Trophoblast cell (in vitro differentiated cells and primary cell): ENCODE results near the gene IZUMO3.

Experiments
- DNase-seq, 2 donors: peaks; one replicate each; pipeline ENCODE4 v3.0.0-alpha.2; 2016
- H2AFZ ChIP-seq: 2 replicates; pipeline ENCODE4 v1.6.1; 2013; ENCODE audit warnings: low read length, moderate library complexity, mild to moderate bottlenecking; ENCODE audit not compliant: insufficient read depth, poor library complexity
- H2AK5ac ChIP-seq: 2 replicates; pipeline ENCODE4 v1.6.1; 2013; ENCODE audit warnings: mild to moderate bottlenecking, low read length
- H2BK120ac ChIP-seq: 2 replicates; pipeline ENCODE4 v1.6.1; 2013; ENCODE audit warnings: low read length, mild to moderate bottlenecking, moderate library complexity; ENCODE audit not compliant: insufficient read depth, poor library complexity
- H2BK12ac ChIP-seq: 2 replicates; pipeline ENCODE4 v1.6.1; 2013; ENCODE audit warnings: mild to moderate bottlenecking, low read length, moderate library complexity
- H2BK5ac ChIP-seq: 2 replicates; pipeline ENCODE4 v1.6.1; 2013; ENCODE audit warnings: low read length, low read depth, moderate library complexity, mild to moderate bottlenecking; ENCODE audit not compliant: poor library complexity
- H3K14ac ChIP-seq: 2 replicates; pipeline ENCODE4 v1.6.1; 2013; ENCODE audit warnings: mild to moderate bottlenecking, low read length
- H3K18ac ChIP-seq: 2 replicates; pipeline ENCODE4 v1.6.1; 2013; ENCODE audit warnings: mild to moderate bottlenecking, low read length
- H3K23ac ChIP-seq: 2 replicates; pipeline ENCODE4 v1.6.1; 2013; ENCODE audit warnings: low read length
- H3K27ac ChIP-seq: 2 replicates; pipeline ENCODE4 v1.5.1; 2013; ENCODE audit warnings: low read depth, mild to moderate bottlenecking, inconsistent platforms, low read length, moderate library complexity
- H3K27me3 ChIP-seq: 2 replicates; pipeline ENCODE4 v1.6.1; 2013; ENCODE audit warnings: inconsistent platforms, mild to moderate bottlenecking, low read length, moderate library complexity; ENCODE audit not compliant: insufficient read depth
- H3K36me3 ChIP-seq, 2 experiments: 1 replicate in 1 of 2; 2 replicates in 1 of 2; pipeline ENCODE4 v1.6.1; 2013; ENCODE audit warnings: low read length in 2 of 2, mild to moderate bottlenecking in 2 of 2, moderate library complexity in 1 of 2; ENCODE audit not compliant: insufficient read depth in 2 of 2, control insufficient read depth in 1 of 2
- H3K4ac ChIP-seq: 2 replicates; pipeline ENCODE4 v1.6.1; 2013; ENCODE audit warnings: low read depth, mild to moderate bottlenecking, low read length, moderate library complexity
- H3K4me1 ChIP-seq, 2 experiments: 1 replicate in 1 of 2; 2 replicates in 1 of 2; pipeline ENCODE4 v1.6.1; 2013; ENCODE audit warnings: low read length in 2 of 2, mild to moderate bottlenecking in 2 of 2, moderate library complexity in 1 of 2; ENCODE audit not compliant: insufficient read depth in 2 of 2, control insufficient read depth in 1 of 2
- H3K4me2 ChIP-seq: 2 replicates; pipeline ENCODE4 v1.6.1; 2013; ENCODE audit warnings: inconsistent platforms, mild to moderate bottlenecking, low read length, moderate library complexity
- H3K4me3 ChIP-seq: 2 replicates; pipeline ENCODE4 v1.5.1; 2013; ENCODE audit warnings: mild to moderate bottlenecking, low read depth, low read length, inconsistent platforms
- H3K79me1 ChIP-seq: one replicate; pipeline ENCODE4 v1.6.1; 2013; ENCODE audit warnings: low read length
- H3K79me2 ChIP-seq: 2 replicates; pipeline ENCODE4 v1.6.1; 2013; ENCODE audit warnings: low read length, mild to moderate bottlenecking; ENCODE audit not compliant: control insufficient read depth, insufficient read depth, poor library complexity
- H3K9ac ChIP-seq: 2 replicates; pipeline ENCODE4 v1.6.1; 2013; ENCODE audit warnings: mild to moderate bottlenecking, low read length
- H3K9me3 ChIP-seq: 2 replicates; pipeline ENCODE4 v1.6.1; 2013; ENCODE audit warnings: low read depth, mild to moderate bottlenecking, control low read depth, inconsistent platforms, low read length; ENCODE audit not compliant: insufficient read depth
- H4K12ac ChIP-seq: 2 replicates; pipeline ENCODE4 v1.6.1; 2013; ENCODE audit warnings: low read depth, mild to moderate bottlenecking, low read length, moderate library complexity
- H4K8ac ChIP-seq: 2 replicates; pipeline ENCODE4 v1.6.1; 2013; ENCODE audit warnings: low read depth, mild to moderate bottlenecking, low read length, moderate library complexity
- H4K91ac ChIP-seq: one replicate; pipeline ENCODE4 v1.6.1; 2013; ENCODE audit warnings: low read depth, mild to moderate bottlenecking, low read length, moderate library complexity
- WGBS: extraction: QIAGEN DNeasy Blood & Tissue Kit; methylation state at CpG from one replicate; pipeline ENCODE4 v1.1.7; 2013; ENCODE audit warnings: missing lambda C conversion rate; ENCODE audit not compliant: insufficient read length, insufficient coverage; ENCODE audit errors: extremely low coverage; 5-methylcytosine and 5-hydroxymethylcytosine counted together

The IZUMO3 gene

GRCh38 chr9:24516463-24516862 is 29.2 kb downstream of the IZUMO3 start:
- no CpG with 5 or more reads among the region's 3 CpGs for WGBS
- no peak overlapping the region for H3K4me3 ChIP-seq
- H2BK120ac ChIP-seq, result no peak overlapping the region
- no peak overlapping the region for H3K9ac ChIP-seq
- H3K23ac ChIP-seq, result no peak overlapping the region
- H3K14ac ChIP-seq, result no peak overlapping the region
- no peak overlapping the region for H3K27ac ChIP-seq
- H3K9me3 ChIP-seq, result no peaks in the 10 kb centered on the region
- H4K8ac ChIP-seq, result no peak overlapping the region
- no peak for DNase-seq
- H2AFZ ChIP-seq, result no peak overlapping the region
- no peaks in the 10 kb centered on the region for H3K79me2 ChIP-seq
- H3K4me1 ChIP-seq, result no peaks in the 10 kb centered on the region
- H2BK5ac ChIP-seq, result no peak overlapping the region
- no peak overlapping the region for H4K91ac ChIP-seq
- no peak overlapping the region for H3K18ac ChIP-seq
- H4K12ac ChIP-seq, result no peak overlapping the region
- no peak overlapping the region for H2AK5ac ChIP-seq
- H3K36me3 ChIP-seq, result no peaks in the 10 kb centered on the region
- H3K4ac ChIP-seq, result no peak overlapping the region
- no peaks in the 10 kb centered on the region for H3K79me1 ChIP-seq
- no peak overlapping the region for H2BK12ac ChIP-seq
- H3K4me2 ChIP-seq, result no peak overlapping the region
- H3K27me3 ChIP-seq, result no peaks in the 10 kb centered on the region

DNA sequence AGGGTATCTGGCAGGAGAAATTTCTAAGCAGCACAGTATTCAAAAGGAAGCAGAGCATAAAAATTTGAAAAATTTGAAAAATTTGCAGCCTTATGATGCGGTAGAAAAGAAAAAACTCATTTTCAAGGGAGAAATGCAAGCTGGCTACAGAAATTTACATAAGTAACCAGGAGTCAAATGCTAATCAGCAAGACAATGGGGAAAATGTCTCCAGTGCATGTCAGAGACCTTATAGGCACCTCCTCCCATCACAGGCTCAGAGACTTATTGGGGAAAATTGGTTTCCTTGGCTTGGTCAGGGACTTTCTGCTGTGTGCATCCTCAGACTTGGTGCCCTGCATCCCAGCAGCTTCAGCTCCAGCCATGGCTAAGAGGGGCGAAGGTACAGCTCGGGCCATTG is 35.8 kb downstream of the IZUMO3 start:
- Histone ChIP-seq H3K4me3 (no peak overlapping the region), H3K79me2 (no peaks in the 10 kb centered on the region), H3K27ac (no peak overlapping the region), H4K12ac (no peak overlapping the region), H3K9ac (no peak overlapping the region), H2AFZ (no peak overlapping the region), H3K9me3 (peaks cover 6% of the 10 kb centered on the region), H2AK5ac (no peak overlapping the region), H4K8ac (no peak overlapping the region), H3K27me3 (no peaks in the 10 kb centered on the region), H2BK120ac (no peak overlapping the region), H2BK12ac (no peak overlapping the region), H3K4me1 (no peaks in the 10 kb centered on the region), H3K79me1 (no peaks in the 10 kb centered on the region), H2BK5ac (no peak overlapping the region), H4K91ac (no peak overlapping the region), H3K18ac (no peak overlapping the region), H3K36me3 (peaks cover 0 to 3% of the 10 kb centered on the region in 2 experiments), H3K14ac (no peak overlapping the region), H3K4ac (no peak overlapping the region), H3K23ac (no peak overlapping the region), H3K4me2 (no peak overlapping the region)
- no CpG with 5 or more reads among the region's 3 CpGs for WGBS
- no peak for DNase-seq

DNA sequence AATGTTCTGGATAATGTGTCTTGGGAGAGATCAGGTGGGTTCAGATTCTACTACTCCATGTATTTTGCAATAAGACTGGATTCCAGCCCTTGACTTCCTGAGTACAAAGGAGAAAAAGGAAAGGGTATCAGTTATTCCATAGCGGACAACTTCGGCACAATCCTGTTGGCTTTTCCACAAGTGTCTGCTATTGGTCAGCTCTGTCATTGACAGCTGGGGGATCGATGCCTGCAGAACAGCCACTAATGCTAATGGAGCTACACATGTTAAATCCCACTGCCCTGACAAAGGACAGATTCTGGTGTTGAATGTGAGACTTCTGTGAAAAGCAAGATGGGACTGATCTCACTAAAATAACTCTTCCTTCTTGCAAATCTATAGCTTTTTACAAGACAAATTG is 41.2 kb downstream of the IZUMO3 start:
- Histone ChIP-seq H3K36me3 (no peaks in the 10 kb centered on the region), H3K79me2 (no peaks in the 10 kb centered on the region), H2BK120ac (no peak overlapping the region), H3K9me3 (no peaks in the 10 kb centered on the region), H4K8ac (no peak overlapping the region), H4K12ac (no peak overlapping the region), H2AFZ (no peak overlapping the region), H3K4me2 (no peak overlapping the region), H3K4me3 (no peak overlapping the region), H4K91ac (no peak overlapping the region), H3K4ac (no peak overlapping the region), H3K27ac (no peak overlapping the region), H3K14ac (no peak overlapping the region), H3K79me1 (no peaks in the 10 kb centered on the region), H2BK12ac (no peak overlapping the region), H3K4me1 (no peaks in the 10 kb centered on the region), H2AK5ac (no peak overlapping the region), H3K9ac (no peak overlapping the region), H3K23ac (no peak overlapping the region), H2BK5ac (no peak overlapping the region), H3K18ac (no peak overlapping the region), H3K27me3 (no peaks in the 10 kb centered on the region)
- DNase-seq, result no peak
- WGBS, result no CpG with 5 or more reads among the region's 3 CpGs

- Histone ChIP-seq H3K4me1 (no peaks in the 10 kb centered on the region), H4K91ac (no peak overlapping the region), H3K23ac (no peak overlapping the region), H2BK12ac (no peak overlapping the region), H3K79me1 (no peaks in the 10 kb centered on the region), H3K27me3 (no peaks in the 10 kb centered on the region), H2BK120ac (no peak overlapping the region), H4K12ac (no peak overlapping the region), H3K9ac (no peak overlapping the region), H2AFZ (no peak overlapping the region), H3K4me2 (no peak overlapping the region), H2AK5ac (no peak overlapping the region), H2BK5ac (no peak overlapping the region), H3K4me3 (no peak overlapping the region), H3K14ac (no peak overlapping the region), H3K27ac (no peak overlapping the region), H3K36me3 (no peaks in the 10 kb centered on the region), H4K8ac (no peak overlapping the region), H3K79me2 (no peaks in the 10 kb centered on the region), H3K9me3 (no peaks in the 10 kb centered on the region), H3K18ac (no peak overlapping the region), H3K4ac (no peak overlapping the region)
- no CpG with 5 or more reads among the region's 1 CpG for WGBS
- DNase-seq, result no peak
Observed at GRCh38 chr9:24502206-24502937, 43.3 kb downstream of the IZUMO3 start.
